Head of caudate nucleus (tissue), 42 donors: ENCODE measurements around the gene RMC1.
"Not testable (repeated sequence)": the region's sequence is repeated elsewhere in the genome, so short reads cannot be mapped to it uniquely, and the experiment has no call there.

ENCODE experiments used
- DNase-seq, 42 donors: peaks; one replicate each; pipeline versions ENCODE4 v3.0.0 to v3.0.0-alpha.2; 2020 to 2021; ENCODE audit warnings: mixed read lengths in 7 of 42
- intact Hi-C: fragments of 100-400 bp; cut with DNase I; formaldehyde crosslinking; loops from one replicate; pipeline ENCODE4 v1.15.0; 2022

RMC1 gene

DNA sequence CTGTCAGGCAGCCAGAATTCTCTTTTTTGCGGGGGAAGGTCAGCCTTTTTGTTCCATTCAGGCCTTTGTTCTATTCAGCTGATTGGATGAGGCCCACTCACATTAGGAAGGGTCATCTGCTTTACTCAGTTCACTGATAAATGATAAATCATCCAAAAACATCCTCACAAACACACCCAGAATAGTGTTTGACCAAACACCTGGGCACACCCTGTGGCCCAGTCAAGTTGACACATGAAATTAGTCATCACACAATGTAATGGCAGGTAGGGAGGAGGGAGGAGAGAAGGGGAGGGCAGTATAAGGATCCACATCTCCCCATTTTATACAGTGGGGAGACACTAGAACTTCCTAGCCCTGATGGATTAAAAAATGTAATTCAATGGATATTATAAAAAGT is 8.3 kb upstream of the RMC1 start:
- intact Hi-C loops = no loop called here
- no peak for DNase-seq

DNA sequence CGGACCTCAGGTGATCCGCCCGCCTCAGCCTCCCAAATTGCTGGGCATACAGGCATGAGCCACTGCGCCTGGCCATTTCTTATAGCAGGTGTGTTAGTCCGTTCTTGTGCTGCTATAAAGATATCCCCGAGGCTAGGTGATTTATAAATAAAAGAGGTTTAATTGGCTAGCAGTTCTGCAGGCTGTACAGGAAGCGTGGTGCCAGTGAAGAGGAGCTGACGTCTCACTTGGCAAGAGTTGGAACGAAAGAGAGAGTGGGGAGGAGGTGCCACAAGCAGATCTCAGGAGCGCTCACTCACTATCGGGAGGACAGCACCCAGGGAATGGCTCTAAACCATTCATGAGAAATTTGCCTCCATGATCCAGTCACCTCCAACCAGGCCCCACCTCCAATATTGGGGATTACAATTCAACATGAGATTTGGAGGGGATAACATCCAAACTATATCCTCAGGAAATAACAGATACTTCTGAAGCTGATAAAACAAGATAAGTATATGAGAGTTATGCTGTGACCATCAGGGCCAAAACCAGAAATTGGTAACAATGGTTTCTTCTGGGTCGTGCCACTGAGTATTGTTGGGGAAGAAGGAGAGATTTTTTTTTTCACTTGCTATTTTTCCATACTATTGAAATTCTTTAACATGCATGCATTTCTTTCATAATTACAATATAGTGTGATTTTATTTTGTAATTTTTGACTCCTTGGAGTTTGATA is 7.4 kb upstream of the RMC1 start:
- no peak for DNase-seq
- intact Hi-C loops = no loop called here

DNA sequence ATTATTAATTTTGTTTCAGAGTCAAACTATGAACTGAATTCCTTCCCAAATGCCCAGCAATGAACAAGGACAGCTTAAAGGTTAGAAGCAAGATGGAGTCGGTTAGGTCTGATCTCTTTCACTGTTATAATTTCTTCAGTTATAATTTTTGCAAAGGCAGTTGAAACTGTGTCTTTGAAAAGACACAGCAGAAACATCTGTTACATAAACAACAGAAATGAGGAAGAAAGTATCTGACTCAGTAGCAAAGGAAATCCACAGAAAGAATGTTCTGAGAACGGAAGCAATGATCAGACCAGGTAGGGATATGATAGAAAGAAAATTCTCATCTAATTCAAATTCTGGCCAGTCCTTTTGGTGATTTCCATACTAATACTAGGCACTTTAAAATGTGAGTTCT is 5.2 kb upstream of the RMC1 start:
- intact Hi-C loops = no loop called here
- DNase-seq = no peak

DNA sequence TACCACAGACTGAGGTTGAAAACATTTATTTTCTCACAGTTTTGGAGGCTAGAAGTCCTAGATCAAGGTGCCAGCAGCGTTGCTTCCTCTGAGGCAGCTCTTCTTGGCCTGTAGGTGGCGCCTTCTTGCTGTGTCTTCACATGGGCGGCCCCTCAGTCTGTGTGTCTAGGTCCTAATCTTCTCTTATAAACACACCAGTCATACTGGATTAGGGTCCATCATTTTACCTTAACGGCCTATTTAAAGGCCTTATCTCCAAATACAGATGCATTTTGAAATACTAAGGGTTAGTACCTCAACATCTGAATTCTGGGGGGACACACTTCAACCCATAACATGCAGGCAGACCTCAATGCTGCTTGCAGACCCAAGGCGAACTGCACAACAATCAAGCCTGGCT is 4.4 kb upstream of the RMC1 start:
- peak; percentile 55 to 93 (median 82) for DNase-seq
- intact Hi-C loops = no loop called here

DNA sequence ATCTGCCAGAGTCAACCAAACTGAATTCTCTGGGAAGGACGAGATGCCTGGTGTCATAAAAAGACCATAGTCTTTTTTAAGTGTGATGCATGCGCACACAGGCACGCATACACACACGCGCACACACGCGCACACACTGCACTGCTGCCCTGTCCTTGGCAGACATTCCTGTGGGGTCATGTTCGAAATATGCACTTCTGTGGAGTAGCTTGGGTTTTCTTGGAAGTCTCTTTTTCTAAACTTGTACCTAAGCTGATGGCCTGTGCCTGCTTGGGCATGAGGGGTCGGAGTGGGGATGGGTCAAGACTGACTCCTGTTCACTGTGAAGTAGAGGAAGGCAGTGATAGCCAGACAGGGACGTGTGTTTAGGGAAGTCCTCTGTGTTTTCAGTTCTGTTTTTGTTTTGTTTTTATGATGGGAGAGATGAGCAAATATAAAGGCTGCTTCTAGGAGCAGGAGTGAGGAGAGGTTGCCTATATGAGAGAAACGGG is 4.0 kb upstream of the RMC1 start:
- intact Hi-C loops = no loop called here

DNA sequence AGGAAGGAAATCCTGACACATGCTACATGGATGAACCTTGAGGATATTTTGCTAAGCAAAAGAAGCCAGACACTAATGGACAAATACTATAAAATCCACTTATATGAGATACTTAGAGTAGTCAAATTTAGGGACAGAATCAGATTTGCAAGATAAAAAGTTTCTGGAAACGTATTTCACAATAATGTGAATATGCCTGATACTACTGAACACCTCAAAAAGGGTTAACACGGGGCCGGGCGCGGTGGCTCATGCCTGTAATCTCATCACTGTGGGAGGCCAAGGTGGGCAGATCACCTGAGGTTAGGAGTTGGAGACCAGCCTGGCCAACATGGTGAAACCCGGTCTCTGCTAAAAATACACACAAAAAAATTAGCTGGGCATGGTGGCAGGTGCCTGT is 1.7 kb upstream of the RMC1 start:
- no peak for DNase-seq
- intact Hi-C loops = loop anchor here (2.0 to 10.0 kb wide), 3 partner anchors 49 to 313 kb away; partner anchors contain the start of genes NPC1 and RIOK3

More for the DNA sequence above, 4.0 kb upstream of the RMC1 start:
- DNase-seq = no peak

DNA sequence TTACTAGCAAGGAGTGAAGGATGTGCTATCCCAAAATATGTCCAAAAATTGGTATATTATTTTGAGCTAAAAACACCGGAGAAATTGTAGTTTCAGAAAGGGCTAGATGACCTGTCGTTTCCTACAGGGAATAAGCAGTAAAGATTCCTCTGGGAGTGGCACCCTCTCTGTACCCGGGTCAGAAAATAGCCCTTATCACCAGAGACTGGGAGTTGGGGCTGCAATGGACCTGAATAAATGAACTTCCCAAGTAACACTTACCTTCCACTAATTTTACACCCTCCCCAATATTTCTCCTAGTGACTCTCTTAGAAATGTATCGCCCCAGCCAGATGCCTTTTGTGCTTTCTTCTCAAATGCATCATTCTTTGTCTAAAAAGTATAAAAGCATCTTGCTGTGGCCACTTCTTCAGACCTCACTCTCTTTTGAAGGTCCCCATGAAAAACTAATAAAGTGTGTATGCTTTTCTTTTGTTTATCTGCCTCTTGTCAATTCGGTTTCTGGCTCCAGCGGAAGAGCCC is 734 bp upstream of the RMC1 start:
- DNase-seq = no peak
- intact Hi-C loops = loop anchor here (2.0 to 10.0 kb wide), 3 partner anchors 50 to 312 kb away; partner anchors contain the start of genes NPC1 and RIOK3

DNA sequence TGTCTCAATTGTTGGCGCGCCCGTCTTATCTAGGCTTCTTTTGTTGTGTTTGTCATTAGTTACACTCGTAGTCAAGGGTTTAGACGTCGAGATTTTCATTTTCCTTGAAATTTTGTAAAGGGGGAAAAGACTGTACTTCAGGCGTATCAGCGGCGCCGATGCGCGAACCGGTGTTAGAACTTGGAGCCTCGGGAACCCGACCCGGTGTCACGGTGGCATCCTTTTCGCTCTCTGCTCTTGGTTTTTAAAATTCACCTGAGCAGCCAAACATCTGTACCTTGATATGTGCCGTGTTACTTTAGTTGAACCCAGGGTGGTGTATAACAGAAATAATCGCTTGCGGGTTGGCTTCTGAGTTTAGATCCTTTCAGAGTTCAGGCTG is 643 bp downstream of the RMC1 start:
- intact Hi-C loops = loop anchor here (2.0 to 10.0 kb wide), 3 partner anchors 51 to 311 kb away; partner anchors contain the start of genes NPC1 and RIOK3

DNA sequence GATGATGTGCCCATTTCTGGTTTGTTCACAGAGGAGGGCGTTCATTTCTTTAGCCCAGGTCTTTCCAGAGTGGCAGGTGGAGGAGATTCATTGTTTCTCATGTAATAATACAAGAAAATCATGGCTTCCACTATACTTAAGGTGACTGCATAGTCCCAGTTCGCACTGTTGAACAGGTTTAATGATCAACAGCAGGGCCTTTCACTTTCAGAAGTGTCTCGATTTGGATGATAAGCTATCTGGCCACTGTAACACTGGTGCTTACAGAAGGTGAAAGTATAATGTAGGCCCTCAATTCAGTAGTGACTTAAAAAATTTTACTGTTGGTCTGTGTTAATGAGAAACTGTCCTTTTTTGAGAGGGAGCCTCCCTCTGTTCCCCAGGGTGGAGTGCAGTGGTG is 1.4 kb downstream of the RMC1 start:
- no peak for DNase-seq
- intact Hi-C loops = loop anchor here (5.0 to 10.0 kb wide), 2 partner anchors 83 to 310 kb away; partner anchors contain the start of gene NPC1

More for the DNA sequence above, 643 bp downstream of the RMC1 start:
- peak in 8 of 42 donors; percentile 22 to 53 (median 26) for DNase-seq

DNA sequence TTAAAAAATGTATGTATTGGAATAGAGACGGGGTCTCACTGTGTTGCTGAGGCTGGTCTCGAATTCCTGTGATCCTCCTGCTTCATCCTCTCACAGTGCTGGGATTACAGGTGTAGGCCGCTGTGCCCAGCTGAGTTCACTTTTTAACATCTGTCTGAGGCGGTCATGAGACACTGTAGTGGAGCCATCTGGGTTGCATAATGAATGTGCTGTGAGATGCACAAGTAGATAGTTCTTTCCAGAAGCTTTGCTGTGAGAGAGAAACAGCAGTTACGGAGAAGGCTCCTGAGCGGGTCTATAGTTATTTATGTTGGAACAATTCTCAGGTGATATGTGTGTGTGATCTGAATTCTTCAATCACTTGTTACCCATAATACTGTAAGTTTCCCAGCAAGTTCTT is 3.1 kb downstream of the RMC1 start:
- intact Hi-C loops = loop anchor here (10.0 kb wide), 1 partner anchor 308 kb away; no protein-coding TSS in a partner anchor
- peak in 1 of 42 donors; percentile 12 for DNase-seq

DNA sequence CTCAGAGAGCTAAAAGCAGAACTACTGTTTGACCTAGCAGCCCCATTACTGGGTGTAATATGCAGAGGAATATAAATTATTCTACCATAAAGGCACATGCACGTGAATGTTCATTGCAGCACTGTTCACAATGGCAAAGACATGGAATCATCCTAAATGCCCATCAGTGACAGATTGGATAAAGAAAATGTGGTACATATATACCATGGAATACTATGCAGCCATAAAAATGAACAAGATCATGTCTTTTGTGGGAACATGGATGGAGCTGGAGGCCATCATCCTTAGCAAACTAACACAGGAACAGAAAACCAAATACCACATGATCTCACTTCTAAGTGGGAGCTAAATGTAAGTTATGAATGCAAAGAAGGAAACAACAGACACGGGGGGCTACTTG is 7.6 kb downstream of the RMC1 start:
- intact Hi-C loops, DNase-seq: not testable (repeated sequence)

DNA sequence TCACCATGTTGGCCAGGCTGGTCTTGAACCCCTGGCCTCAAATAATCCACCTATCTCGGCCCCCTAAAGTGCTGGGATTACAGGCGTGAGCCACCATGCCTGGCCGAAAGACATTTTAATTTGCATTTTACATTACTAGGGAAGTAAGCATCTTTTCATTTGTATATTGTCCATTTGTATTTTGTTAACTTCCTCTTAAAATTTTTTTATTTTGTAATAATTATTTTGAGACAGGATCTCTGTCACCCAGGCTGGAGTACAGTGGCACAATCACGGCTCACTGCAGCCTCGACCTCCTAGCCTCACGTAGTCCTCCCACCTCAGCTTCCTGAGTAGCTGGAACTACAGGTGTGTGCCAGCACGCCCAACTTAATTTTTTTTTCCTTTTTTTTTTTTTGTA is 8.9 kb downstream of the RMC1 start:
- DNase-seq, intact Hi-C loops: not testable (repeated sequence)

DNA sequence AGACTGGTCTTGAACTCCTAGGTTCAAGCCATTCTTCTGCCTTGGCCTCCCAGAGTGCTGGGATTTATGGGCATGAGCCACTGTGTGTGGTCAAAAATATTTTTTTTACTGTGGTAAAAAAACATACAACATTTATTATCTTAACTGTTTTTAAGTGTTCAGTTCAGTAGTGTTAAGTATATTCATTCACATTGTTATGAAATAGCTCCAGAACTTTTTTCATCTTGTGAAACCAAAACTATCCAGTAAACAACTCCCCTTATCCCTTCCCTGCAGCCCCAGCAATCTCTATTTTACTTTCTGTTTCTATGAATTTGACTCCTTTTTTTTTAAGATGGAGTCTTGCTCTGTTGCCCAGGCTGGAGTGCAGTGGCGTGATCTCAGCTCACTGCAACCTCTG is 9.3 kb downstream of the RMC1 start:
- intact Hi-C loops = no loop called here
- no peak for DNase-seq

DNA sequence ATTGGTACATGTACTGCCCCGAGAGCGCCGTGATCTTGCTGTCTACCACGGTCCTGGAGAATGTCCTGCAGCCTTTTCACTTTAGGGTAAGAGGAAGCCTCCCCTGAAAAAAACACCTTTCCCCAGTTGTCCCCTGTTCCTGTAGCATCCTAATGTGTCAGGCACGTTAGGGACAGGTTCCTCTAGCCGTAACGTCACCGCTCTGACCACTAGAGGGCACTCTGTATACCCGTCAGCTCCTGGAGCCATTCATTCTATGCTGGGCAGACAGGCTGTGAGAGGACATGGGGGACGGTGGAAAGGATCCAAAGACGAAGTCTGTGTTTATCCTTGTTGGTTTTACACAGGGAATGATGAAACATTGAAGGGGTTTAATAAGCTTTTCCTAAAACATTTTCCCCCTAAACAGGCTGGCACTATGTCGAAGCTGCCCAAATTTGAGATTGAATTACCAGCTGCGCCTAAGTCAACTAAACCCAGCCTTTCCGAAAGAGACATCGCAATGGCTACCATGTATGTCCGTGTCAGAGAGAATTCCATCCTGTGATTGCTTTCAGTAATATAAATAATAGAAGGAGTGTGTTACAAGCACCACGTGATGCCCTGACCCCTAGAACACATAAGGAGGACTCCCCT is 12.7 kb downstream of the RMC1 start:
- DNase-seq = peak; percentile 54 to 93 (median 84)
- intact Hi-C loops = loop anchor here (5.0 kb wide), 1 partner anchor 71 kb away; the partner anchor contains the start of gene NPC1

DNA sequence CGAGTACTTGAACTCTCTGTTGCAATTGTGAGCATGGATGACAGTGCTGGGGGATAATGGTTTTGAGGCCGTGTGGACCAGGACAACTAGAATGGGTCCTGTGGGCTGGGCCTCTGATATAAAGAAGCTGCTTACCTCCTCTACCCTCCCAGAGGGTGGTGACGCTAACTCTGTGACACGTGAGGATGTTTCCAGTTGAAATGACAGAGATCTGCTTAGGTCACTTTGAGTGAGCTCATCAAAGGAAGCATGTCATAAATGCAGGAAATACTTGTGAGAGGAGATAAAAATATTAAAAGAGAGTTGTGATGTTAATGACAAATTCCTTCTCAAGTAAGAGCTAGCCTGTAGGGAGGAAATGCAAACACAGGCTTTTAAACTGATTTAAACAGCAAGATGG is 16.4 kb downstream of the RMC1 start:
- intact Hi-C loops = loop anchor here (5.0 kb wide), 1 partner anchor 68 kb away; the partner anchor contains the start of gene NPC1
- no peak for DNase-seq

DNA sequence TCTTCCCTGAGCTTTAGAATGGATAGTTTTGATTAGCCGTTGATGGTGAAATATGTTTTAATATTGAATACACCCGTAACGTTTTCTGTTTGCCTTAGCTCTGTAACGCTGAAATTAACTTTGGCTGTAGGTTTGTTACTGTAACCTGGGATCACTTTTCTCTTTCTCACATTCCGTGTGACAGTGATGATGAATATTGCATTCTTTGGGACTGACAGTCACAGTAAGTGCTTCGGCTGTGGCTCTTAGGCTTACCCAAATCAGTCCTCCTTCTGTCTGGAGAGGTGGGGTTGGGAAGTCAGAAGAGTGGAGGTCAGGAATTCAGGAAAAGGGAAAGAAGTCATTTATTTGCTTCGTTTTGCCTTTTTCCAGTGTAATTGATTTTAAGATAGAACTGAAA is 18.0 kb downstream of the RMC1 start:
- intact Hi-C loops = no loop called here
- DNase-seq = no peak

DNA sequence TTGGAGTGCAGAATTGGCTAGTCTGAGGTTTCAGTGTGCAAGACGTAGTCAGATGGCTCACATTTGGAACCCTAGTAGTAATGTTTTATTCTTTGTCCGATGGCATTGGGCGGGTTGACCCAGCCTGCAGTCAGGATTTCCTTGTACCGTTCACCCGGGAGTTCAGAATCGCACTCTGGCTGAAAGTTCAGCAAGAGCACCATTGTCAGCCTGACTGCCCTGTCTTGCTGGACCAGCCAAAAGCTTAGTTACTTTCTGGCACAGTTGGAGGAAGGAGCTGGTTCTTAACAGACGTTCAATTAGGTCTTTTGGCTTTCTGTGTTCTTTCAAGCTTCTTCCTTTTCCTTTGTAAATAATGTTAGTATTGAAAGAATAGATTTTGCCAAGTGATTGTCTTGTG is 18.6 kb downstream of the RMC1 start:
- DNase-seq = peak in 4 of 42 donors; percentile 26 to 54 (median 34)
- intact Hi-C loops = no loop called here

DNA sequence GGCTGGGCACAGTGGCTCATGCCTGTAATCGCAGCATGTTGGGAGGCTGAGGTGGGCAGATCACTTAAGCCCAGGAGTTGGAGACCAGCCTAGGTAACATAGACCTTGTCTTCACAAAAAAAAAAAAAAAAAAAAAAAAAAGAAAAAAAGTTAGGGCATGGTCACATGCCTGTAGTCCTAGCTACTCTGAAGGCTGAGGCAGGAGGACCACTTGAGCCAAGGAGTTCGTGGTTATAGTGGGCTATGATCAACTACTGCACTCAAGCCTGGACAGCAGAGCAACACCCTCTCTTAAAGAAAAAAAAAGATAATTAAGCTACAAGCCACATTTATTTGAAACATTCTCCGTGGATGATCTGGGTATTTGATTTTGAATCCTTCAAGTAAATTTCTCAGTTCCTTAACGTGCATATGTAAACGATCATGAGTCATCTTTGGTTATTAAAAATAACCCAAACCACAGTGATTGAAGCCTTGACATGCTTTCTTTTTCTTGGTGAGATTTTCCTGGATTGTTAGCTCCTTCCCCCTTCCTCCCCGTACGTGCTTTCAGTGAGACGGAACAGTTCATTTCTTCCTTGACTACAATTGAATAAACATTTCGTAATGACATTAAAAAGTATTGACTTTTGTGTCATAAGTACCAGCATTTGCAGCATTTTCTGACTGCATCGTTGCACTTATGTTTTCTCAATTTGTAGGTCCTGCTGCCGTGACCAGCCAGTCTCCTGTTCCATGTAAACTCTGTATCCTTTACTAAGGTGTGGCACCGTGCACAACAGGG is 20.3 kb downstream of the RMC1 start:
- intact Hi-C loops = no loop called here
- no peak for DNase-seq

DNA sequence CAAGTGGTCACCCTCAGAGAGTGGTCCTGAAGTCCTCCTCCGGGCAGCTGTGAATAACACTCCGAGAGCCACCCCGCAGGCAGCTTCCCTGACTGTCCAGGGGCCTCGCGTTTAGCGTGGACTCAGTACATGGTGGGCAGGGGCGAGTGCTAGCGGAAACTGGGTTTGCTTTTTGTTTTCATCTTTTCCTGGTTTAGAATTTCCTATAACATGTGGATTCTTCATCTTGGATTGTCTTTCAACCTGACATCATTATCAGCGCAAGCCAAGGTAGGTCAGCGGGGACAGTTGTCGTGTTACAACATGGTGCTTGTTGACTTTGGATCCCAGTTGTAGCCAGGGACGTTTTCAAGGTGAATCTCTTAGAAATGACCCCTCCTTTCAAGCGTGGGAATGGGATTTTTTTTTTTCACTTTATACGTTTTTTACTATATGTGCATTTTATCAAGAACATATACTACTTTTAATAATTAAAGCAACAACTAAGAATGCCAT is 20.9 kb downstream of the RMC1 start:
- no peak for DNase-seq
- intact Hi-C loops = no loop called here
